GM15510 (cell line): ENCODE results near the gene ARID1B.

Experiments
- POLR2A ChIP-seq: IDR thresholded peaks from 3 replicates; pipeline ENCODE4 v1.6.1; 2011; ENCODE audit warnings: borderline replicate concordance; ENCODE audit not compliant: insufficient read length; ENCODE audit errors: extremely low read depth

ARID1B gene

GRCh38 chr6:157055863-157056262 is 278.7 kb downstream of the ARID1B start:
- no peak for TF ChIP-seq POLR2A

- no peak for TF ChIP-seq POLR2A
Observed at GRCh38 chr6:157056275-157056674, 279.1 kb downstream of the ARID1B start.

- no peak for TF ChIP-seq POLR2A
Observed at GRCh38 chr6:157058574-157058973, 281.4 kb downstream of the ARID1B start.

- TF ChIP-seq POLR2A, result no peak
Observed at GRCh38 chr6:157059781-157060180, 282.6 kb downstream of the ARID1B start.

- no peak for TF ChIP-seq POLR2A
Observed at GRCh38 chr6:157060440-157060952, 283.3 kb downstream of the ARID1B start.

- no peak for TF ChIP-seq POLR2A
Observed at GRCh38 chr6:157061770-157062594, 284.8 kb downstream of the ARID1B start.

- TF ChIP-seq POLR2A, result no peak
Observed at GRCh38 chr6:157063176-157063905, 286.2 kb downstream of the ARID1B start.

- TF ChIP-seq POLR2A, result no peak
Observed at GRCh38 chr6:157063923-157064322, 286.7 kb downstream of the ARID1B start.

GRCh38 chr6:157064502-157064901 is 287.3 kb downstream of the ARID1B start:
- TF ChIP-seq POLR2A, result no peak

GRCh38 chr6:157065366-157065765 is 288.2 kb downstream of the ARID1B start:
- TF ChIP-seq POLR2A, result no peak

GRCh38 chr6:157066781-157067491 is 289.8 kb downstream of the ARID1B start:
- no peak for TF ChIP-seq POLR2A

- no peak for TF ChIP-seq POLR2A
Observed at GRCh38 chr6:157067507-157067906, 290.3 kb downstream of the ARID1B start.

- TF ChIP-seq POLR2A, result no peak
Observed at GRCh38 chr6:157068691-157069324, 291.6 kb downstream of the ARID1B start.

- no peak for TF ChIP-seq POLR2A
Observed at GRCh38 chr6:157069585-157069984, 292.4 kb downstream of the ARID1B start.
